DMS53 treated with DMSO at 0.1 percent for 48 hours (cell line): ENCODE measurements around the gene KLHDC7A.

Experiments used
- DNase-seq: peaks from one replicate; lab custom pipeline; 2025; ENCODE audit not compliant: unreplicated experiment; lab: John Stamatoyannopoulos, UW

The KLHDC7A gene

DNA sequence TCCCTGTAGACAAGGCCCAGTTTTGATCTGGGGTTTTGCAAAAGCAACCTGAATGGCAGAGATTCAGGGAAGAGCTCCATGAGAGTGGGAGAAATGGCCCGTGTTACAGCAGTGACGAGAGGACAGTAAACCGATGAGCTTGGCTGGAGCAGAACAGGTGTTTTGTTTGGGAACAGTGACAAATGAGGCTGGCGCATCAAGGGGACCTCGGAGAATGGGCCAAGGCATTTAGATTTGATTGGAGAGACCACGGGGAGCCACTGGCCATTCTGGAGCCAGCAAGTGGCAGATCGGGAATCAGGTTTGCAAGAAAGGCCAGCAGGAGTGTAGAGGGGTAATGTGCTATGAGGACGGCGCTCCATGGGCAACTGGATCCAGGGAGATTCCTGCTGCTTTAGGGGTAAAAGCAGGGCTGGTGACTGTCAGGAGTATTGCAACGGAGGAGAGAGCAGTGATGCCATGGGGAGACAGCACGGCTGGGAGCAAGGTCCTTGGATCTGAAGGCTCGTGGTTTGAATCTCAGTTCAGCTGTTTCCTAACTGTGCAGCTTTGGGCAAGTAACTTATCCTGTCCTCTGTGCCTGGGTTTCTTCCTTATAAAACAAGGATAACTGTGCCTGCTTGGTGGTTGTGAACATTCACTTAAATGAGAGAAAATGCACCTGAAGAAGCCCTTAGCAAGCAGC is 9.9 kb upstream of the KLHDC7A start:
- no peak for DNase-seq

DNA sequence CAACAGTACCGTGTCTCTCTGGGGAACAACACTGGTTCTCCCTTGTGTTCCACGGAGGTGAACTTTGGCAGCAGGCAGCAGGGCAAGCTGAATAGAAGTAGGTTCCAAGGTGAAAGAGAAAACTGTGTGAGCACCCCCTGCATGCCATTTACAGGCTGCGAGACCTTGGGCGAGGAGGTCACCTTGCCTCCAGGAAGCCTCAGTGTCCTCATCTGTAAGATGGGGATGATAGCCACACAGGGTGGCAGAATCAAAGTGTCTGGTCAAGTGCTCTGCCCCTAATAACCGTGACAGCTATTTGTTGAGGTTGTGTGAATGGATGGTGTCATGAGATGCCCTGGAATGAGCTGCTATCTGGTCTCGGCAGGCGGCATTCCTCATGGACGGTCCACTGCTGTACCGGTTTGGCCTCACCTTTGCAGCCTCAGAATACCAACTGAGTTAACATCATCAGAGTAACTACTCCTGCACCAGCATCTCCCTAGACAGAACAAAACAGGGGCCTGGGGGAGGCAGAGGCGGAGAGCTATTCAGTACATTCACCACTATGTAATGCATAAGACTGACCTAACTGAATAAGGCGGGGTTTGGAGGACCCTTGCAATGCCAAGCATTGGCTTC is 7.4 kb upstream of the KLHDC7A start:
- no peak for DNase-seq

DNA sequence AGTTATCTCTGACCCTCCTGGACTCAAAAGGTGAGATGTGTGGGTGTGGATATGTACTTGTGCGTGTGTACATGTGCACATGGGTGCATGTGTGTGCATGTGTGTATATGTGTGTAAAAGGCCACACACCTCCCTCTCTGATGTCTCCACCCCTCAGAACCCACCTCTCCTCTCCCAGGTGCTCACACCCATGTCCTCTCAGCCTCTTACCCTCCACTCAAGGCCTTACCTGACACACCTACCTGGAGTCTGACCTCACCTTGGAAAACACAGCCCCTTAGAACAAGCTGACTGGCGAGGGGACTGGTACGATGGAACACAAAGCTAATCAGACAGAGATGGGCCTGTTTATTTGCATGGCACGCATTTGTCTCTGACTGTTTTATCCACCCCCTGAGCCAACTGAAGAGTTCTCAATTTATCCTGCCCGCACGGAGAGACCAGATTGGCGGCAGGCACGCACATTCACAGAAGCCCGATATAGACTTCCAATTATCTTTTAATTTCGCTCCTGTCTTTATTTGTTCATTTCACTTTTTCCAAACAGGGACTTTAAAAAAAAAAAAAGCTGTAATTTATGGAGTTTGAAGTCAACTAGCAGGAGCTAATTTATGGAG is 6.1 kb upstream of the KLHDC7A start:
- no peak for DNase-seq

DNA sequence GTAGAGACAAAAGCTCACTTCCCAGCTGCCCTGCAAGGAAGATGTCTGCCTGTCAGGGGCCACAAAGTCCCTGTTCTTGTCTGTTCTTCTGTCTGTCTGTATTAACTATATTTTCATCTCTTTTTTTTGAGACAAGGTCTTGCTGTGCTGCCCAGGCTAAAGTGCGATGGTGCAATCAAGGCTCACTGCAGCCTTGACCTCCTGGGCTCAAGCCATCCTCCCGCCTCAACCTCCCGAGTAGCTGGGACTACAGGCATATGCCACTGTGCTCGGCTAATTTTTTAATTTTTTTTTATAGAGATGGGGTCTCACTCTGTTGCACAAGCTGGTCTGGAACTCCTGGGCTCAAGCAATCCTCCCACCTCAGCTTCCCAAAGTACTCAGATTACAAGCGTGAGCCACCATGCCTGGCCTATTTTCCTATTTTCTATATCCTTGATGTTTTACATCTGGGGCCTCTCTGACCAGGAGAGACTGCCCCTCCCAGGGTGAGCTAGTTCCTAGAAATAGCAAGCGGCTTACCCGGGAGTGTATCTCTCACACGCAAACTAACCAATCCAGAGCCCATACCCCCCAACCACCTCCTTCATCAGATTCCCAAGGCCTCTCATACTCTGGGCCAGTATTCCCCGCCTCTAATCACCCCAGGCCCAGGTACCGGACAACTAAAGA is 5.4 kb upstream of the KLHDC7A start:
- no peak for DNase-seq

DNA sequence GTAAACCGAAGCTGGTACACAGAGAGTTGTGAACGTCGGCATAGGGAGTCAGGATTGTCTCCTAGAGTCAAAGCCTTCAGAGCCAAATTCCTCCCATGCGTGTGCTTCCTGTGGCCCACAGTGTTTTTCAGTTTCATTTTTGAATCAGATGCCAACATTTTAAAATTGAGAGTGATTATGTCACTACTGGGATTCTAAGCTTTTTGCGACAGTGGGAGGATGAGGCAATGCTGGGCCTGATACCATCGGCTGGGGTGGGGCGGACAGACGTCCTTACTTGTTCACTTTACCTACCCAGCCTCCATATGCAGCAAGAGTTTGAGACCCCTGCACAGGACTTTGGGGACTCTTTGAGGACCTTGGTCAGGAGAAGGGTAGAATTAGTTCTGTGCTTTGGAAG is 1.3 kb upstream of the KLHDC7A start:
- no peak for DNase-seq

DNA sequence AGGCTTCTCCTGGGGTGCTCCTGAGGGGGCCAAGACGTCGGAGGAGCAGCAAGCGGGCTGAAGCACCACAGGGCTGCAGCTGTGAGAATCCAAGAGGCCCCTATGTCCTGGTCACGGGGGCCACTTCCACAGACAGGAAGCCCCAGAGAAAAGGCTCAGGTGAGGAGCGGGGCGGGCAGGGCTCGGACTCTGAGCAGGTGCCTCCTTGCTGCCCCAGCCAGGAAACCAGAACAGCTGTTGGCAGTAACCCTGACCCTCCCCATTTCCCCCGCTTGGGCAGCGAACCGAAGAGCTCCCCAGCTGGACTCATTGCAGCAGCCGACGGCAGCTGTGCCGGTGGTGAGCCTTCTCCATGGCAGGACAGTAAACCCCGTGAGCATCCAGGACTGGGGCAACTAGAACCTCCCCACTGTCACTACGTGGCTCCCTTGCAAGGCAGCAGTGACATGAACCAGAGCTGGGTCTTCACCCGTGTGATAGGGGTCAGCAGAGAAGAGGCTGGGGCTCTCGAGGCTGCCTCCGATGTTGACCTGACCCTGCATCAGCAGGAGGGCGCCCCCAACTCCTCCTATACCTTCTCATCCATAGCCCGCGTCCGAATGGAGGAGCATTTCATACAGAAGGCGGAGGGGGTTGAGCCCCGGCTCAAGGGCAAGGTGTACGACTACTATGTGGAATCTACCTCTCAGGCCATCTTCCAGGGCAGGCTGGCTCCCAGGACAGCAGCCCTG is 625 bp downstream of the KLHDC7A start:
- peak; percentile 11 for DNase-seq

DNA sequence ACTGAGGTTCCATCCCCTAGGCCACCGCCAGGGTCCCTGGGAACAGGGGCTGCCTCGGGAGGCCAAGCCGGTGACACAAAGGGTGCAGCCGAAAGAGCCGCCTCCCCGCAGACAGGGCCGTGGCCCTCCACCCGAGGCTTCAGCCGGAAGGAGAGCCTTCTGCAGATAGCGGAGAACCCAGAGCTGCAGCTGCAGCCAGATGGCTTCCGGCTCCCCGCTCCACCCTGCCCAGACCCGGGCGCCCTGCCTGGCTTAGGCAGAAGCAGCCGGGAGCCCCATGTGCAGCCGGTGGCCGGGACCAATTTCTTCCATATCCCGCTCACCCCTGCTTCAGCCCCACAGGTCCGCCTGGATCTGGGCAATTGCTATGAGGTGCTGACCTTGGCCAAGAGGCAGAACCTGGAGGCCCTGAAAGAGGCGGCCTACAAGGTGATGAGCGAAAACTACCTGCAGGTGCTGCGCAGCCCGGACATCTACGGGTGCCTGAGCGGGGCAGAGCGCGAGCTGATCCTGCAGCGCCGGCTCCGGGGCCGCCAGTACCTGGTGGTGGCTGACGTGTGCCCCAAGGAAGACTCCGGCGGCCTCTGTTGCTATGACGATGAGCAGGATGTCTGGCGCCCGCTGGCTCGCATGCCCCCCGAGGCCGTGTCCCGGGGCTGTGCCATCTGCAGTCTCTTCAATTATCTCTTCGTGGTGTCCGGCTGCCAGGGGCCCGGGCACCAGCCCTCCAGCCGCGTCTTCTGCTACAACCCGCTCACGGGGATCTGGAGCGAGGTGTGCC is 1.4 kb downstream of the KLHDC7A start:
- no peak for DNase-seq

DNA sequence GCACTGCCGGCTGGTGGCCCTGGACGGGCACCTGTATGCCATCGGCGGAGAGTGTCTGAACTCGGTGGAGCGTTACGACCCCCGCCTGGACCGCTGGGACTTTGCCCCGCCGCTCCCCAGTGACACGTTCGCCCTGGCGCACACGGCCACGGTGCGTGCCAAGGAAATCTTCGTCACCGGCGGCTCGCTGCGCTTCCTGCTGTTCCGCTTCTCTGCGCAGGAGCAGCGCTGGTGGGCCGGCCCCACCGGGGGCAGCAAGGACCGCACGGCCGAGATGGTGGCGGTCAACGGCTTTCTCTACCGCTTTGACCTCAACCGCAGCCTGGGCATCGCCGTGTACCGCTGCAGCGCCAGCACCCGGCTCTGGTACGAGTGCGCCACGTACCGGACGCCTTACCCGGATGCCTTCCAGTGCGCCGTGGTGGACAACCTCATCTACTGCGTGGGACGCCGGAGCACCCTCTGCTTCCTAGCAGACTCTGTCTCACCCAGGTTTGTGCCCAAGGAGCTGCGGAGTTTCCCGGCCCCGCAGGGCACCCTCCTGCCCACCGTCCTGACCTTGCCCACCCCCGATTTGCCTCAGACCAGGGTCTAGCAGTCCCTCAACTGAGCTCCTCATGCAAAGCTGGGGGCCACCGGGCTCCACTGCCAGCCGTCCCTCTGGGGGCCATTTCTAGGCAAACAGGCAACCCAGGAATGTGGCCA is 2.1 kb downstream of the KLHDC7A start:
- no peak for DNase-seq

DNA sequence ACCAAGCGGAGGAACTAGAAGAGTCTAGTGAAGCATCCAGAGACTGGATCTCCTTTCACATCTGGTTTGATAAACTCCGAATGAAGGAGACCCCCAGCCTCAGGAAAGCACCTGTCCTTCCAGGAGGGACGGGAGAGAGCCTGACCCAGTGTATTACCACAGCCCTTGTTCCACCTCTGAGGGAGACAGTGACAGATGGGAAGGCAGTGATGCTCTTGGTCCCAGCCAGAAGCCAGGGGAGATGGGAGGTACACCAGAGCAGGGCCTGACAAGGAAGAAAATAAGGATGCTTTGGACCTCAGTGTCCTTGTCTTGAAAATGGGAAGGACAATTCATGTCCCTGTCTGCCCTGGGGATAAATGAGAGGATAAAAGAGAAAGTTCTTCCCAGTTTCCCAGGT is 3.5 kb downstream of the KLHDC7A start:
- DNase-seq, result no peak

DNA sequence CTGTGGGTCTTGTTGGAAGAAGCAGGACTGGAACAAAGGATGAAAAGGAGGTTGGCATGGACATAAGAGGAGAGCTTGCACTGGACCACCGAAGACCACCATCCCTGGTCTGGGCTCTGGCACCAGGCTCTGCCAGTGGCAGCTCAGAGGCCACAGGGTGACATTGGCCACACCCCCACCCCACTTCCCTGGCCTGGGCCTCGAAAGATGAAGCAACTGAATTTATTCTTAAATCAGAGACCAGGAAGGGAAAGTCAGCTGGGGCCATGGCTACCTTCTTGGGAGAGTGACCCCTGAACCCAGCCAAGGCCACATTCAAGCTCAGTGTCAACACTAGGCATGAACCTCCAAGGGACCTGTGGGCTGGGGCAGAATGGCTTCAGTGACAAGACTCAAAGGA is 4.0 kb downstream of the KLHDC7A start:
- DNase-seq, result no peak

DNA sequence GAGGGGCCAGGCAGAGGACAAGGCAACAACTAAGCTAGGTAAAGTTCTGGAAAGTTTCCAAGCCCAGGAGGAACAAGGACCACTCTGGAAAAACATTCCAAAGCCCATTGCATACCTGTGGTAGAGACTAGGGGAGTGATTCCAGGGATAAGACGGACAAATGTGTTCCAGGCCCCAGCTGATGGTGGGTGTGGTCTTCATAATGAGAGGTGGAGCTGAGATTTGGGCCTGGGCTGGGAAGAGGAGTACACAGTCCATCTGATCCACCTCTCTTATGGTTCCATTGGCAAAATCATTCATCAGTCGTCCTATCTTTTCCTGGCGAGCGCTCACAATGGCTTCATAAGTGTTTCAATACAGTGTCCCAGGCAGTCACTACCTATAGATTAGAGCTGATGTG is 4.5 kb downstream of the KLHDC7A start:
- no peak for DNase-seq

DNA sequence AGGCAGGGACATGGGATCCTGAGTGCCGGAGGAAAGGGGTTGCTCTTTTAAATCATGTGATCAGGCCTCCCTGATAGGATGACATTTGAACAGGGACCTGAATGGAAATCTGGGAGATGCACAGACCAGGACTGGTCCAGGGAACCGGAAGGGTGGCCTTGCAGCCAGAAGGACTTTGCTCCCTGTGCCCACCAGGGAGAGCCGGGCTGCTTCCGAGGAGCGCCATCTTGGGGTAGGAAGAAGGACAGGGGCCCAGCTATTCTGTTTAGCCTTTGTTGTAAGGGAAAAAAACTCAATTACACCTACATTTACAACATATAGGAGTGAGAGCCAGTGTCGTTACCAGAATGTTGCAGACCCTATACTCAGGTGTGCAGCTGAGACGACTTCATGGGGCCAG is 5.5 kb downstream of the KLHDC7A start:
- DNase-seq, result no peak

DNA sequence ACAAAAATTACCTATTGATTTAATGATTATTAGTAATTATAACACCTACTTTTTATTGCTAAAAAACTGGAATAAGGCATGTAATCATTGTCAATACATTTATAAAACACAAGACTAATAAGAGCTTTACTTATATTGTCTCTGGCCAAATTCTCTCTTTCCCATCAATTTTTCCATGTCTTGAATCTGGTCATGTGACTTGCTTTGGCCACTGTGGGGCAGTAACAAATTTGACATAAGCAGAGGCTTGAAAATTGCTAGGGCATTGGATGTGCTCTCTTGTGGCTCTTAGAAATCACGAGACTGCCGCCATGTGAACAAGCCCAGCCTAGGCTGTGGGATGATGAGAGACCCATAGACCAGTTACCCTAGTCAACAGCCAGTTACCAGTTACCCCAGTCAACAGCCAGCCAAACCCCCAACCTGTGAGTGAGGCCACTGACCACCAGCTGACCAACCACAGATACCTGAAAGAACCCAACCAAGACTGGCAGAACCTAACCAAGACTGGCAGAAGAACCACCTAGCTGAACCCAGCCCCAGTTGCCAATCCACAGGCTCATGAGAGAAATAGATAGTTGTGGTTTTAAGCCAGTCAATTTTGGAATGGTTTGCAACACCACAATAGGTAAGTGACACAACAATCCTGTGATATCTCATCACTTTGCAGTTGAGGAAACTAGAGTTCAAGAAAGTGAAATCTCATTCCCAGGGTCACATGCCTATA is 8.8 kb downstream of the KLHDC7A start:
- no peak for DNase-seq

DNA sequence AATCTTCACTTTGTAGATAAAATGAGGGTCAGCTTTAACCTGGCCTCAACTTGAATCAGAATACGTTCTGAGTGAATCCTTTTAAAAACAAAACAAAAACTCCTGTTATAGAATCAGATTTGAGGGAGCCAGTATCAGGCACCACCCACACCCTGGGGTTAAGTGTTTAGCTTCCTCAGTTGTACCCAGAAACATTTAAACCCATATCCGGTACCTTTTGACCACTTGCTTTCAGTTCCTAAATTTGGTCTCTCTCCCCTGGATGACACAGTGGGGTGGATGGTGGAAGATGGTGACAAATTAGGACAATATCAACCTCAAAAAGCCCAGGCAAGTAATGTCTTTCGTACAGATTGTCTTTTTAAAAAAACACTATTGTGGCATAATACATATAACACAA is 10.4 kb downstream of the KLHDC7A start:
- no peak for DNase-seq

DNA sequence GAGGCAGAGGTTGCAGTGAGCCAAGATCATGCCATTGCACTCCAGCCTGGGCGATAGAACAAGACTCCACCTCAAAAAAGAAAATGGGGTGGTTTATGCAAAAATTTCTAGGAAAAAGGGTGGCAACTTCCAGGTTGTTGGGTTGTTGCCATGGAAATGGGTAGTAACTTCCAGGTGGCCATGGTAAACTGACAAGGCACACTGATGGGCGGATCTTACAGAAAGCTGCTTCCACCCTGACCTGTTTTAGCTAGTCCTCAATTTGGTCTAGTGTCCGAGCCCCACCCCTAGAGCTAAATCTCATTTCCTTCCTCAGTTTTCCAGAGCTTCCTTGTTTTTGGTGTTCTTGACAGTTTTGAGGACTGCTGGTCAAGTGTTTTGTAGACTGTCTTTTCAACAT is 13.6 kb downstream of the KLHDC7A start:
- no peak for DNase-seq

DNA sequence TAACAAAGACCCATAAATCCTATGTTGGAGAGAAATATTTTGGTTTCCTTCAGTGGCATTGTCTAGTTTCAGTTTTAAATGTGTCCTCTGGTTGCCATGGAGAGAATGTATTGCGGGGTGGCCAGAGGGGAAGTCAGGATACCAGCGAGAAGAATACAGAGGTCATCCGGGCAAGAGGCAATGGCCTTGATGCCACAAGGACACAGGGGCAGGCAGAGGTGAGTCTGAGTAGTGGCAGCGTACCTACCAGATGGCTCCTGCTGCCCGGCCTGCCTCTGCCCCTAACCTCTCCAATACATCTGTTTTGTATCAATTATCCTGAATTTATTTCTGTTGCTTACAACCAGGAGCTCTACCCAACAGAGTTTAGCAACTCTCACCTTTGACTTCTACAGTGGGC is 14.9 kb downstream of the KLHDC7A start:
- no peak for DNase-seq

DNA sequence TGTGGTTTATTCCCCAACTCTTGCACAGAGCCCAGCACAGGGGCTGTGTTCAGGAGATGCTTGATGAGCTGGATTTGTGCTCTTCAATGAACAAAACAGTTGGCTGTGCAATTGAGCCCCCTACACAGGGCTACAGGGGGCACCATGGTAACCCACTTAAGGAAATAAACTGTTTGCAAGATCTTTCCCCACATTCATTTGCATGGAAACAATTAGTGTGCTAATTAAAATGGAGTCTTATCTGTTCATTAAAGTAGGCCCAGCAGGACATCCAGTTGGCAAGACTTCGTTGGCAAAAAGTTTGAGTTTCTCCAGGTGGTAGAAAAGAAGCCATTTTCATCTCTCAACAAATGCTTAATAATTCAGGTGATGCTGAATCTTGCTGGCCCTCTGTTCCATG is 15.3 kb downstream of the KLHDC7A start:
- no peak for DNase-seq

DNA sequence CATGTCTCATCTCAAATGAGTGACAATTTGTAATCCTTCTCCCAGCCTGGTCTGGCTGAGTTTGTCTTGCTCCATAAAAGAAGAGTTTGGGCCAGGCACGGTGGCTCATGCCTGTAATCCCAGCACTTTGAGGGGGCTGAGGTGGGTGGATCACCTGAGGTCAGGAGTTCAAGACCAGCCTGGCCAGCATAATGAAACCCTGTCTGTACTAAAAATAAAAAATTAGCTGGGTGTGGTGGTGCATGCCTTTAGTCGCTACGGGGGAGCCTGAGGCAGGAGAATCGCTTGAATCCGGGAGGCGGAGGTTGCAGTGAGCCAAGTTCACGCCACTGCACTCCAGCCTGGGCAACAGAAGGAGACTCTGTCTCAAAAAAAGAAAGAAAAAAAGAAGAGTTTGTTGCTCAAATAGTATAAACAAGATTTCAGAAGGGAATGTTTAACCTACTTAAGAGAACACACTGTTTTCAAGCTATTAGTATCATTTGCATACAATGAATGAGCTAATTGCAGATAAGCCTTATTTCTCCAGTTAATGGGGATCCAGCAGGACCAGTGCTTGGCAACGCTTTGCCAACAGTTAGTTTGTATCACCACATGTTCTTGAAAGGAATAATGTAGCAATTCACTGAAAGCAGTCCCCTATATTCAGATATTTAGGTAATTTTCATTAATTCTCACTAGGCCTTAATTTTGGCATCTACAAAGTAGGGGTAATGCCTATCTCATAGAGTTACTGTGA is 15.9 kb downstream of the KLHDC7A start:
- DNase-seq, result no peak

DNA sequence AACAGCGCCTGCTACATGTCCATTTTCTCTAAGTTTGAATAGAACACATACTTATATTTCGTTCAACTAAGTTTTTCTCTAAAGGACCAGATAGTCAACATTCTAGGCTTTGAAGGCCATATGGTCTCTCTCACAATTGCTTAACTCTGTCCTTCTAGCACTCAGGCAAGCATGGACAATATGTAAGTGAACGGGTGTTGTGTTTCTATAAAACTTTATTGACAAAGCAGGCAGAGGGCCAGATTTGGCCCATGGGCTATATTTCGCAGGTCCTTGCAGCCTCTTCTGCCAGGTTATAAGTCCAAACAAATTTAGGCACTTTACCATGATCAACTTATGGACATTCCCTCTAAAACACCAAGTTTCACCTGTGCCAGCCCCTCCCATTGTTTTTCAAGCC is 21.1 kb downstream of the KLHDC7A start:
- no peak for DNase-seq
